ENCODE data around the gene DKKL1. TPM values are rescaled to one million over a fixed set of nuclear protein-coding genes. Genes with fewer than 3 reads are reported as not detected.
"Not testable (repeated sequence)": the region's sequence is repeated elsewhere in the genome, so short reads cannot be mapped to it uniquely, and the experiment has no call there.

Gene DKKL1
- polyA plus RNA-seq: under 1 TPM in 2 of 4 donors, not detected in 2; 0.19 to 0.66 TPM
- long read RNA-seq, donor 1: 0 reads
- long read RNA-seq, donor 2: 0 reads
- long read RNA-seq, donor 3: 0 reads
- long read RNA-seq, donor 4: 0 reads
- long read RNA-seq, donor 5: 0 reads
- long read RNA-seq, donor 6: 0 reads
- long read RNA-seq, donor 7, partial matches to known transcripts: 0 of 1 reads
- long read RNA-seq, donor 7, other reads (novel, unspliced or antisense): 0 of 1 reads
- long read RNA-seq, donor 8, partial matches to known transcripts: 0 of 1 reads
- long read RNA-seq, donor 8, other reads (novel, unspliced or antisense): 0 of 1 reads
- long read RNA-seq, donor 9: 0 reads
- long read RNA-seq, donor 10: 0 reads

DNA sequence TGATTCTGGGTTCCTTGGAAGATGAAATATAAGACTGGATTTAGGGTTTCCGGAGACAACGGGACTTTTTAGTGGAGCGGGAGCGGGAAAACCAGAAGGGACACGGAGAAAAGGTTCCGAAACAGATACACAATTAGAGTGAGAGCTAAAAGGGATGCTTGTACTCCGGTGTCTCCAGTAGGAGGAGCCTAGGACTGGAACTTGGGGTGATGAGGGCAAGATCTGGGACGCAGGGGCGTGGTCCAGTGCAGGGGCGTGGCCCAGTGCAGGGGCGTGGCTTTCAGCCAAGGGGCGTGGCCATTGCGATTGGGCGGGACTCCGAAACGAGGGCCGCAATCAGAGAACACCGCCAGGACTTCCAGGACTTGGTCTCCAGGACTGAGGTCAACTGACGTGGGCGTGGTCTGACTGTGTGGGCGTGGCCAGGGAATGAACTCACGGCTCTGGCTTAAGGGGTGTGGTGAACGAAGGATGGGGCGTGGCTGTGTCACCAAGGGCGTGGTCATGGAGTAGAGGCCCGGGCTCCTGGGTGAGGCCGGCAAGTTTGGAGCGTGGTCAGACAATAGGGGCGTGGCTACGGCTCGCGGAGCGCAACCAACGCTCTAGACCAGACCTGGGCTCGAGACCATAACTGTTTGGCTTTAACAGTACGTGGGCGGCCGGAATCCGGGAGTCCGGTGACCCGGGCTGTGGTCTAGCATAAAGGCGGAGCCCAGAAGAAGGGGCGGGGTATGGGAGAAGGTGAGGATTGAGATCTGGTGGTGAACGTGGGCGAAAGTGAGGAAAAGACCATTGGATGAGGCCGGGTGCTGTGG, at the start of gene DKKL1:
Gene DKKL1, plus strand, starts transcription at position 610 of the 815 bp plus-strand sequence. Its CDS starts 122 bp downstream, at position 732.
- peak; percentile 79 to 96 for DNase-seq
- Histone ChIP-seq H3K27me3 (ENCODE audit: control insufficient read depth in 3 of 3, insufficient read depth in 3 of 3, low read length in 3 of 3) (peaks cover 0 to 49% (median 0%) of the 10 kb centered on the region in 3 donors), H3K36me3 (ENCODE audit: control insufficient read depth in 3 of 3, insufficient read depth in 2 of 3, low read depth in 1 of 3, low read length in 3 of 3) (peaks cover 0 to 3% (median 0%) of the 10 kb centered on the region in 3 donors), H3K4me1 (ENCODE audit: control insufficient read depth in 3 of 3, insufficient read depth in 2 of 3, low read depth in 1 of 3, low read length in 2 of 3) (peaks cover 0 to 8% (median 2%) of the 10 kb centered on the region in 3 donors), H3K27ac (ENCODE audit: low read depth in 1 of 3, low read length in 2 of 3) (peak within 1 kb of the TSS in 2 of 3 donors; percentile 76 to 92), H3K9me3 (ENCODE audit: control insufficient read depth in 2 of 2, insufficient read depth in 1 of 2, low read depth in 1 of 2, low read length in 1 of 2) (peaks cover 0 to 5% of the 10 kb centered on the region in 2 donors), H3K4me3 (ENCODE audit: low read depth in 1 of 3, low read length in 3 of 3) (peak within 1 kb of the TSS in 1 of 3 donors; percentile 89)
- FAIRE-seq: no peak
- WGBS, 3 donors: 2 to 4% (median 2%) methylated on average over 42 to 46 of the region's 46 CpGs

DNA sequence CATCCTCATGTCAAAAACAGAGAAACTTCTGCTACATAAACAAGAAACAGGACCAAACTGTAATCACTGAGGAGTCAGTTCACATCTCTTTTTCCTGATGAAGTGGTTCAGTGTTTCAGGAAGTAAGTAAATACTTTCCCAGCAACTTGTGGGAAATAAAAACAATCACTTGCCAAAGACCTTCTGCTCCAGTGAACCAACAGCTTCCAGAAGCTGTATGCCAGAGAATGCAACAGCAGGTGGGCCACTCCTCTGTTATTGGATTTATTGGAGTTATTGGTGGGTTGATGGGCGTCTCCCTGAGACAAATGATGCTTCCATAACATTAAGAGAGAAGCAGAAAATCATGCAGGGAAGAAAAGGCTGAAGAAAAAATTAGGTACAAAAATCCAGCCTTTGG, 48.6 kb upstream of the DKKL1 start:
- WGBS, 3 donors: 45 to 75% (median 55%) methylated on average over 1 of the region's 1 CpG
- FAIRE-seq (no peak), DNase-seq (no peak)
- peaks cover 0 to 4% of the 10 kb centered on the region in 2 donors for H3K9me3 ChIP-seq (ENCODE audit: control insufficient read depth in 2 of 2, insufficient read depth in 1 of 2, low read depth in 1 of 2, low read length in 1 of 2)
- H3K27ac ChIP-seq (ENCODE audit: low read depth in 1 of 3, low read length in 2 of 3): no peak overlapping the region
- no peaks in the 10 kb centered on the region for H3K27me3 ChIP-seq (ENCODE audit: control insufficient read depth in 3 of 3, insufficient read depth in 3 of 3, low read length in 3 of 3)
- no peaks in the 10 kb centered on the region for H3K36me3 ChIP-seq (ENCODE audit: control insufficient read depth in 3 of 3, insufficient read depth in 2 of 3, low read depth in 1 of 3, low read length in 3 of 3)
- no peaks in the 10 kb centered on the region for H3K4me1 ChIP-seq (ENCODE audit: control insufficient read depth in 3 of 3, insufficient read depth in 2 of 3, low read depth in 1 of 3, low read length in 2 of 3)
- H3K4me3 ChIP-seq (ENCODE audit: low read depth in 1 of 3, low read length in 3 of 3): no peak overlapping the region

DNA sequence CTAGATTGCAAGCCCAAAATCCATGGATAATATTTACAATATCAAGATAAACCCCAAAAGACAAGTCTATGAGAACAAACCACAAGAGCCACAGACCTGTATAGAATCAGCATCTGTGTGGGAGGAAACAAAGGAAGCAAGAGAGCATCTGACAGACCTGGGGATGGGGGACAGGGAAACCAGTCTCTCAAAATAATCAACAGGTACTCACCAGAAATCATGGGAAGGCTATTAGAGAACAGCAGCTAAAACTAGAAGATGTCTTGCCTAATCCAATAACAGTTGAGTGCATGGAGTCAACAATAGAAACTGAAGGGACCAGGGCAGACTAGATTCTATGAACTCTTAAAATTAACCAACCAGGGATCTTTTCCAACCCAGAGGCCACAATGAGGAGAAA, 47.4 kb upstream of the DKKL1 start:
- Histone ChIP-seq H3K9me3 (ENCODE audit: control insufficient read depth in 2 of 2, insufficient read depth in 1 of 2, low read depth in 1 of 2, low read length in 1 of 2) (peaks cover 0 to 4% of the 10 kb centered on the region in 2 donors), H3K4me3 (ENCODE audit: low read depth in 1 of 3, low read length in 3 of 3) (no peak overlapping the region), H3K4me1 (ENCODE audit: control insufficient read depth in 3 of 3, insufficient read depth in 2 of 3, low read depth in 1 of 3, low read length in 2 of 3) (no peaks in the 10 kb centered on the region), H3K27ac (ENCODE audit: low read depth in 1 of 3, low read length in 2 of 3) (no peak overlapping the region), H3K36me3 (ENCODE audit: control insufficient read depth in 3 of 3, insufficient read depth in 2 of 3, low read depth in 1 of 3, low read length in 3 of 3) (no peaks in the 10 kb centered on the region), H3K27me3 (ENCODE audit: control insufficient read depth in 3 of 3, insufficient read depth in 3 of 3, low read length in 3 of 3) (no peaks in the 10 kb centered on the region)
- DNase-seq: no peak
- FAIRE-seq: no peak

DNA sequence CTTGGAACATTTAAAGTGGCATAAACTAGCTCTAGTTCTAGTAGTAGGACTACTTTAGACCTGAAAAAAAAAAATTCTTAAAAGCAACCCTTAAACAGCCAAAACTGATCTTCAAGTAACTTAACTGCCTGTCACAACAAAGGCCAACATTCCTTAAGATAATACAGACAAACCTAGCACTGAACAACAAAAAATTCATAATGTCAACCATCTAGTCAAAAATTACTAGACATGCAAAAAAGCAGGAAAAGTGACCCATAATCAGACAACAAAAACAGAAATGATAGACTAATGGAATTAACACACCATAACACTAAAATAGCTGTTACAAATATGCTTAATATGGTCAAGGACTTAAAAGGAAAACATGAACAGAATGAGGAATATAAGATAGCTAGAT, 45.4 kb upstream of the DKKL1 start:
- Histone ChIP-seq H3K27me3 (ENCODE audit: control insufficient read depth in 3 of 3, insufficient read depth in 3 of 3, low read length in 3 of 3) (no peaks in the 10 kb centered on the region), H3K4me1 (ENCODE audit: control insufficient read depth in 3 of 3, insufficient read depth in 2 of 3, low read depth in 1 of 3, low read length in 2 of 3) (no peaks in the 10 kb centered on the region), H3K36me3 (ENCODE audit: control insufficient read depth in 3 of 3, insufficient read depth in 2 of 3, low read depth in 1 of 3, low read length in 3 of 3) (no peaks in the 10 kb centered on the region), H3K27ac (ENCODE audit: low read depth in 1 of 3, low read length in 2 of 3) (no peak overlapping the region), H3K9me3 (ENCODE audit: control insufficient read depth in 2 of 2, insufficient read depth in 1 of 2, low read depth in 1 of 2, low read length in 1 of 2) (peaks cover 0 to 4% of the 10 kb centered on the region in 2 donors), H3K4me3 (ENCODE audit: low read depth in 1 of 3, low read length in 3 of 3) (no peak overlapping the region)
- FAIRE-seq (no peak), DNase-seq (no peak)

DNA sequence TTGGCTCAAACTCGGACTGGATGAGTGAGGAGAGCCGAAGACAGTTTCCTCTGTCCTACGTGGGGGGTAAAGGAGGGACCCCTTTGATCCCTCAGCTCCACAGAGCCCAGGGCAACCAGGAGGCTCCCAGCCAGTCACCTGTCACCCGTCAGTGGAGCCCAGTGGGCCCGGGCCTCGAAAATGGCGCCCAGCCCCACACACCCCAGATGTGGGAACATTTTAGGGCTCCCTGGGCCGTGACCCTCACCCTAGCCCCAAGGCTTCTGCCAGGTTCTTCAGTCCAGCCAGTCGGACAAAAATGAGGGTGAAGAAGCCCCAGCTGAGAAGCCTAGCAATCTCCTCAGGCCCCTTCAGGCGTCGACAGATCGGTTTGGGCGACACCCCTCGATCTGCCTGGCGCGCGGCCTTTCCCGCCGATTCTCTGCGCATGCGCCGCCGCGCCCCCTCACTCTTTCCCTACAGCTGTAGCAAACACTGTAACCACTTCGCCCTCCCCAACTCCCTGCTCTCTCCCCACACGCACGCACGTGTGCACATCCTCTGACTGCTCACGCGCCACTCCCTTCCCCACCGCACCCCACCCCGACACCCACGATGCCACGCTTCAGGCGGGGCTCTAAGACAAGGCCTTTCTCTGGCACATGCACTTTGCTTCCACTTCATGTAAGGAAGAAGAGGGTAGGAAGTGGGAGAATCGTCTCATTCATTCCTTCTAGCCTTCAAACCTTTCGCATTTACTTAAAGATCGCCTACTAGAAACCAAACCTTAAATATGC, 38.7 kb upstream of the DKKL1 start, which contains the start of gene SLC6A16:
Gene SLC6A16, minus strand, starts transcription at position 391 of the 776 bp plus-strand sequence. CDS start 13,844 bp downstream, outside the sequence.
- Histone ChIP-seq H3K27ac (ENCODE audit: low read depth in 1 of 3, low read length in 2 of 3) (no peak within 1 kb of the TSS), H3K36me3 (ENCODE audit: control insufficient read depth in 3 of 3, insufficient read depth in 2 of 3, low read depth in 1 of 3, low read length in 3 of 3) (no peaks in the 10 kb centered on the region), H3K4me1 (ENCODE audit: control insufficient read depth in 3 of 3, insufficient read depth in 2 of 3, low read depth in 1 of 3, low read length in 2 of 3) (no peaks in the 10 kb centered on the region), H3K9me3 (ENCODE audit: control insufficient read depth in 2 of 2, insufficient read depth in 1 of 2, low read depth in 1 of 2, low read length in 1 of 2) (no peaks in the 10 kb centered on the region), H3K27me3 (ENCODE audit: control insufficient read depth in 3 of 3, insufficient read depth in 3 of 3, low read length in 3 of 3) (no peaks in the 10 kb centered on the region), H3K4me3 (ENCODE audit: low read depth in 1 of 3, low read length in 3 of 3) (no peak within 1 kb of the TSS)
- no peak for DNase-seq
- no peak for FAIRE-seq
- 91 to 92% (median 91%) methylated on average over 35 to 38 of the region's 38 CpGs for WGBS, 3 donors

DNA sequence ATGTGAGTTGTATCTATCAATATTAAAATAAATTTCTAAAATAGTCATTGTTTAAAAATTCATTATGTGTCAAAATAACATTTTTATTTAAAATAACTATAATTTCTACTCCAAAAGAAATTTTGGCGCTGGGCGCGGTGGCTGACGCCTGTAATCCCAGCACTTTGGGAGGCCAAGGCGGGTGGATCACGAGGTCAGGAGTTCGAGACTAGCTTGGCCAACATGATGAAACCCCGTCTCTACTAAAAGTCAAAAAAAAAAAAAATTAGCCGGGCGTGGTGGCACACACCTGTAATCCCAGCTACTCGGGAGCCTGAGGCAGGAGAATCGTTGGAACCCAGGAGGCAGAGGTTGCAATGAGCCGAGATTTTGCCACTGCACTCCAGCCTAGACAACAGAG, 37.9 kb upstream of the DKKL1 start:
- not testable (repeated sequence) for DNase-seq

DNA sequence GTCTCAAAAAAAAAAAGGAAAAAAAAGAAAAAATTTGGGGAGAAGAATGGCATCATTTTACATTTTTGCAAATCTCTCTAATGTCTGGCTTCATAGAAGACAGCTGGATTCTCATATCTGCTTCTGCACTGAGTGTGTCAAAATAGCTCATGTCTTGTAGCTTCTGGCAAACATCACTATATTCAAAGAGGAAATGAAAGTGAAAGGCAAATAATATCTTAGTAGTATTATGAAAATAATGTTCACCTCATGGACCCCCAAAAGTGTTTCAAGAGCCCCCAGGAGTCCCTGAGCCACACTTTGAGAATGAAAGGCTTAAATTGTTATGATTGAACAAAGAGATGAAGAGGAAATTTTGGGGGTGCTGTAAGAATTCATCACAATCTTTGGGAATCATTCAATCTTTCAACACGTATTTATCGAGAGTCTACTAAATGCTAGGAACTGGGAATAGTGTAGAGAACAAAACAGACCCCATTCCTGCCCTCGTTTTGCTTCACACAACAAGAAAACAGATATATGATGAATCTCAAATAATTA, 37.4 kb upstream of the DKKL1 start:
- H3K27ac ChIP-seq (ENCODE audit: low read depth in 1 of 3, low read length in 2 of 3): no peak overlapping the region
- no peak overlapping the region for H3K4me3 ChIP-seq (ENCODE audit: low read depth in 1 of 3, low read length in 3 of 3)
- DNase-seq (no peak), FAIRE-seq (no peak)
- H3K36me3 ChIP-seq (ENCODE audit: control insufficient read depth in 3 of 3, insufficient read depth in 2 of 3, low read depth in 1 of 3, low read length in 3 of 3): no peaks in the 10 kb centered on the region
- WGBS, 3 donors: 78 to 88% (median 85%) methylated on average over 3 of the region's 3 CpGs
- H3K9me3 ChIP-seq (ENCODE audit: control insufficient read depth in 2 of 2, insufficient read depth in 1 of 2, low read depth in 1 of 2, low read length in 1 of 2): no peaks in the 10 kb centered on the region
- no peaks in the 10 kb centered on the region for H3K27me3 ChIP-seq (ENCODE audit: control insufficient read depth in 3 of 3, insufficient read depth in 3 of 3, low read length in 3 of 3)
- H3K4me1 ChIP-seq (ENCODE audit: control insufficient read depth in 3 of 3, insufficient read depth in 2 of 3, low read depth in 1 of 3, low read length in 2 of 3): no peaks in the 10 kb centered on the region

More for the DNA sequence above, 37.9 kb upstream of the DKKL1 start:
- H3K9me3 ChIP-seq (ENCODE audit: control insufficient read depth in 2 of 2, insufficient read depth in 1 of 2, low read depth in 1 of 2, low read length in 1 of 2); H3K4me3 ChIP-seq (ENCODE audit: low read depth in 1 of 3, low read length in 3 of 3); H3K36me3 ChIP-seq (ENCODE audit: control insufficient read depth in 3 of 3, insufficient read depth in 2 of 3, low read depth in 1 of 3, low read length in 3 of 3); H3K27ac ChIP-seq (ENCODE audit: low read depth in 1 of 3, low read length in 2 of 3); H3K4me1 ChIP-seq (ENCODE audit: control insufficient read depth in 3 of 3, insufficient read depth in 2 of 3, low read depth in 1 of 3, low read length in 2 of 3); FAIRE-seq; H3K27me3 ChIP-seq (ENCODE audit: control insufficient read depth in 3 of 3, insufficient read depth in 3 of 3, low read length in 3 of 3): not testable (repeated sequence)
- WGBS, 3 donors: 83 to 90% (median 86%) methylated on average over 13 of the region's 13 CpGs

Data from small intestine (tissue), 16 donors.